Fibroblast of mammary gland (primary cell): ENCODE measurements around the gene ABO.

Source experiments
- DNase-seq: peaks from one replicate; pipeline ENCODE4 v3.0.0-alpha.2; 2010; ENCODE audit warnings: low read depth
- H3K4me3 ChIP-seq: 2 replicates; pipeline ENCODE4 v1.5.1; 2011; ENCODE audit warnings: low read depth, mild to moderate bottlenecking, low read length, moderate library complexity; ENCODE audit not compliant: control insufficient read depth
- TF ChIP-seq, protein P1 (sequence below): conservative IDR thresholded peaks from 2 replicates; pipeline ENCODE4 v1.5.1; 2011; ENCODE audit warnings: low read depth, low read length, inconsistent platforms; ENCODE audit not compliant: control insufficient read depth, insufficient read depth

ABO gene

DNA sequence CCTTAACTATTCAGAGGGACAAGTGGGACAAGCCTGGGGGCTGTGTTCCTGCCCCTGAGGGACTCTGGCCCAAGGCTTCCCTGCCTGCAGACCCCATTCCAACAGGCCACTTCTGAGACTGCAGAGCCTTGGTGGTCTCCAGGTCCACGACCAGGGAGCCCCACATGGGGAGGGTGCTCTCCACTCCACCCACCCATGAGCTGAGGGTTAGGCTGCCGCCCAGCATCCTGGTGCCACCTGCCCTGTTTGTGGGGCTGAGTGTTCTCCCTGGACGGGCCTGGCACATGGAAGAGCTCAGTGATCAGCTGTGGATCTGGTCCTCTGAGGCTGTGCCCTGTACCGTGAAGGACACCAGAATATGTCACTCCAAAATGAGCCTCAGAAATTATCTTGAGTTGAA lies 2.5 kb upstream of the ABO start:
- no peak for DNase-seq
- TF ChIP-seq, protein P1, sequence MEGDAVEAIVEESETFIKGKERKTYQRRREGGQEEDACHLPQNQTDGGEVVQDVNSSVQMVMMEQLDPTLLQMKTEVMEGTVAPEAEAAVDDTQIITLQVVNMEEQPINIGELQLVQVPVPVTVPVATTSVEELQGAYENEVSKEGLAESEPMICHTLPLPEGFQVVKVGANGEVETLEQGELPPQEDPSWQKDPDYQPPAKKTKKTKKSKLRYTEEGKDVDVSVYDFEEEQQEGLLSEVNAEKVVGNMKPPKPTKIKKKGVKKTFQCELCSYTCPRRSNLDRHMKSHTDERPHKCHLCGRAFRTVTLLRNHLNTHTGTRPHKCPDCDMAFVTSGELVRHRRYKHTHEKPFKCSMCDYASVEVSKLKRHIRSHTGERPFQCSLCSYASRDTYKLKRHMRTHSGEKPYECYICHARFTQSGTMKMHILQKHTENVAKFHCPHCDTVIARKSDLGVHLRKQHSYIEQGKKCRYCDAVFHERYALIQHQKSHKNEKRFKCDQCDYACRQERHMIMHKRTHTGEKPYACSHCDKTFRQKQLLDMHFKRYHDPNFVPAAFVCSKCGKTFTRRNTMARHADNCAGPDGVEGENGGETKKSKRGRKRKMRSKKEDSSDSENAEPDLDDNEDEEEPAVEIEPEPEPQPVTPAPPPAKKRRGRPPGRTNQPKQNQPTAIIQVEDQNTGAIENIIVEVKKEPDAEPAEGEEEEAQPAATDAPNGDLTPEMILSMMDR: no peak
- no peak overlapping the region for H3K4me3 ChIP-seq

DNA sequence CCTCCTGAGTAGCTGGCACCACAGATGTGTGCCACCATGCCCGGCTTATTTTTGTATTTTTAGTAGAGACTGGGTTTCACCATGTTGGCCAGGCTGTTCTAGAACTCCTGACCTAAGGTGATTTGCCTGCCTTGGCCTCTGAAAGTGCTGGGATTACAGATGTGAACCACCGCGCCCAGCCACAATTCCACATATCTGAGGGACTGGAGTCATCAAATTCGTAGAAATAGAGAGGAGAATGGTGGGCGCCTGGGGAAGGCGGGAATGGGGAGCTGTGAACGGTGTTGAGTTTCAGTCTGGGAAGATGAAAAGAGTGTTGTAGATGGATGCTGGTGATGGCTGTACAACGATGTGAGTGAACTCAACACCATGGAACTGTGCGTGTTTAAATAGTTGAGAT lies 1.9 kb upstream of the ABO start:
- H3K4me3 ChIP-seq: no peak overlapping the region
- TF ChIP-seq, protein P1: no peak
- DNase-seq: no peak

DNA sequence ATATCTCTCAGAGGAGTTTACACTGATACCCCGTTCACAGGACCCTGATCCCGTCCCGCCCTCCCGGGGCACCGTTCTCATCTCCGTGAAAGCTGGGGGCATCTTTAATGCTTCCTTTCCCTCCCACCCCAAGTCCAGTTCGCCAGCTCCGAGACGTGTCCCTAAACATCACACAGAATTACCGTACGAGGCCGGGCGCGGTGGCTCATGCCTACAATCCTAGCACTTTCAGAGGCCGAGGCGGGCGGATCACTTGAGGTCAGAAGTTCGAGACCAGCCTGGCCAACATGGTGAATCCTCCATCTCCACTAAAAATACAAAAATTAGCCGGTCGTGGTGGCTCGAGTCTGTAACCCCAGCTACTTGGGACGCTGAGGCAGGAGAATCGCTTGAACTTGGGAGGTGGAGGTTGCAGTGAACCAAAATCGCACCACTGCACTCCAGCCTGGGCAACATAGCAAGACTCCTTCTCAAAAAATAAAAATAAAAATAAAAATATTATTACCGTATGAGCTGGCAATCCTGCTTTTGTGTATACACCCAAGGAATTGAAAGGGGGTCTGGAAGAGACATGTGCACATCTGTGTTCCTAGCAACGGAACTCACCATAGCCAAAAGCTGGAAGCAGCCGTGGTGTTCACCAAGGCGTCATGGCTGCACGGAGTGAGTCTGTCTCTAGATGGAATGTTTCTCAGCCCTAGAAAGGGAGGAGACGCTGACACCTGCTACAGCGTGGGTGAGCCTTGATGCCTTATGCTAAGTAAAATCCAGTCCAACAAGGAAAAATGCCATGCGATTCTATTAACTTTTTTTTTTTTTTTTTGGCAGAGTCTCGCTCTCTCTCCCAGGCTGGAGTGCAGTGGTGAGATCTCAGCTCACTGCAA lies 1.2 kb upstream of the ABO start:
- TF ChIP-seq, protein P1: no peak
- no peak for DNase-seq
- H3K4me3 ChIP-seq: no peak overlapping the region

DNA sequence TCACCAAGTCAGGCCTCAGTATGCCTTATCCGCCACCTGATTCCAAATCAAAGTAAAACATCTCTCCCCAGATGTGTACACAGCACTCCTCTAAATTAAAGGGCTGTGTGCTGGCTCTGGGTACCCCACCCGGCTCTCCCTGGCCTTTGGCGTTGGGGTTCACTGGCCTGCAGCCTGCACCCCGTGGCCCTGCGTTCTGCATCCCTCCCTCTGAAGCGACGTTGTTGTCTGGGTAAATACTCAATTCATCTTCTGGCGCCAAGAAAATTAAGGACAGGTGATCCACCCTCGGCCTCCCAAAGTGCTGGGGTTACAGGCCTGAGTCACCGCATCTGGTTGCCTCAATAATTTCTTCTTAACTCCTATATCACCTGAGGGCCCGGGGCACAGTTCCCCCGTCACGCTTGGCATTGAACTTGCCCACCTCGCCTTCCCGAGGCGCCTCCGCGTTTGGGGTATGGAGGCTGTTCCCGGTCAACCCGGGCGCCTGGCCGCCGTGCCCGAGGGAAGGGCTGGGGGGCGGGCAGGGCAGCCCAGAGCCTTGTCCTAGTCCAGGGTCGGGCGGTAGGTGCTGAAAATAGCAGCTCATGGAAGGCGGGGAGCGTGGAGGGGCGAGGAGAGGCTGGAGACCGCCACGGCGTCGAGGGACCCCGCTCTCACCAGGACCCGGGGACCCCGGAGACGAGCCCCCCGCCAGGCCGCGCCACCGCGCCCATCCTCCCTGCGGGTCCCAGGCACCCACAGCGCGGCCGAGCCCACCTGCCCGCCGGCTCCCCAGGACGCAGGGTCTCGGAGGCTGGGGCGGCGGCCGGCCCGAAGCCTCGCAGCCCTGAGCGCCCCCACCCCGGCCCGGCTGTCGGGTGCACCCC lies 531 bp downstream of the ABO start:
- TF ChIP-seq, protein P1: no peak
- H3K4me3 ChIP-seq: no peak overlapping the region
- DNase-seq: no peak

DNA sequence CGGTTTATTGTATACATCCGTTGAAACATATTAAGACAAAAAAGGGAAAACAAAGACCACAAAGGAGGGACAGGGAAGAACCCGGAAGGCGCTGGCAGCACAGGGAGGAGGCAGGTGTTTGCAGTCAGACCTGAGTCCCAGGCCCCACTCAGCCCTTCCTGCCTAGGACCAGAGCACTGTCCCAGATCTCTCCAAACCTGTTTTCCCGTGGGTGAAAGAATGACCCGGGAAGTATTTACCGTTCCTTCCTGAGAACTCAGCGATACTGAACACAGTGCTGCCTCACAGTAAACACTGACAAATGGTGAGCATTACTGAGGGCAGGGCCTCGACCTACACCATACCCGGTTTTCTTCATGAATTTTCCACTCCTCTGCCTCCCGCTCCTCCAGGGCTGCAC lies 1.2 kb downstream of the ABO start:
- H3K4me3 ChIP-seq: no peak overlapping the region
- TF ChIP-seq, protein P1: no peak
- no peak for DNase-seq

DNA sequence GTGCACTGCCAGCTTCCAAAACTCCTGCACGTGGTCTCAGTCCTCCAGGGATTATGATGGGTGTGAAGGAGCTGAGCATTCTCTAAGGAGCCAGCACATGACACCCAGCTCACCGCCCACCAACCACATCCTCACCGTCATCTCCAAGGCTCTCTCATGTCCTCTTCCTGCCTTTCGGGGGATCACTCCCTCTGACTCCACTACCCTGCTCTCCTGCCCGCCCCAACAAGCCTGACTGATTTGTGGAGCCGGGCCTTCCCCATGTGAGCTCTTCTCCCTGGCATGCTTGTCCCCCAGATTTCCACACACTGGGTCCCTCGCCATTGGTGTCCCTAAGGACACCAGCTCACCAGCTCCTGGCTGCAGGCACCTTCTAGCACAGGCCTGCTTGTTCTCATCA lies 1.9 kb downstream of the ABO start:
- H3K4me3 ChIP-seq: no peak overlapping the region
- TF ChIP-seq, protein P1: no peak
- no peak for DNase-seq
